K562 (cell line): ENCODE results near the gene PPP1R15A. TPM values are rescaled to one million over a fixed set of nuclear protein-coding genes. Genes with fewer than 3 reads are reported as not detected.

ENCODE experiments used
- CBX1 ChIP-seq: sonication (generic); IDR thresholded peaks from 2 replicates; pipeline ENCODE4 v1.6.1; 2016; ENCODE audit warnings: antibody characterized with exemption, low read depth, mild to moderate bottlenecking
- COPS2 ChIP-seq: fragments of 450-650 bp; conservative IDR thresholded peaks from 2 replicates; pipeline ENCODE4 v1.6.1; 2016; ENCODE audit warnings: mild to moderate bottlenecking, moderate library complexity
- ETS2 ChIP-seq: IDR thresholded peaks from 2 replicates; pipeline ENCODE4 v1.6.1; 2016; ENCODE audit warnings: borderline replicate concordance, missing genetic modification characterization, mild to moderate bottlenecking, moderate library complexity, missing compliant biosample characterization; ENCODE audit not compliant: poor library complexity, severe bottlenecking
- NFYB ChIP-seq: IDR thresholded peaks from 2 replicates; pipeline ENCODE4 v1.6.1; 2011; ENCODE audit warnings: mild to moderate bottlenecking, moderate library complexity; ENCODE audit not compliant: insufficient read length; ENCODE audit errors: extremely low read depth
- NR2C2 ChIP-seq, 2 experiments: fragments of 200-800 bp in 1 of 2; sonication (Bioruptor generic) in 1 of 2; sonication (generic) in 1 of 2; formaldehyde crosslinking in 1 of 2; IDR thresholded peaks; 2 replicates each; pipeline versions ENCODE4 v1.6.1 to v1.8.0; 2016 to 2022; ENCODE audit warnings: mild to moderate bottlenecking in 1 of 2, missing compliant biosample characterization in 1 of 2, missing genetic modification characterization in 1 of 2, missing genetic modification reagents in 1 of 2
- NR4A1 ChIP-seq, 2 experiments: fragments of 250-450 bp in 1 of 2; fragments of 450-650 bp in 1 of 2; sonication (Bioruptor Pico) in 1 of 2; IDR thresholded peaks; 2 replicates each; pipeline versions ENCODE4 v1.4.0 to v1.6.1; 2016 to 2020; ENCODE audit warnings: mild to moderate bottlenecking in 2 of 2, missing compliant biosample characterization in 1 of 2, missing genetic modification characterization in 1 of 2, moderate library complexity in 1 of 2
- RNF2 ChIP-seq: sonication (generic); IDR thresholded peaks from 2 replicates; pipeline ENCODE4 v1.6.1; 2016
- SIX5 ChIP-seq, 2 experiments: IDR thresholded peaks; 2 replicates each; pipeline ENCODE4 v1.6.1; 2011; ENCODE audit warnings: low read length in 2 of 2, borderline replicate concordance in 1 of 2, low read depth in 1 of 2, mild to moderate bottlenecking in 1 of 2, moderate library complexity in 1 of 2; ENCODE audit not compliant: insufficient read depth in 1 of 2
- ZBED1 ChIP-seq: IDR thresholded peaks from 2 replicates; pipeline ENCODE4 v1.6.1; 2014
- ZNF121 ChIP-seq: sonication (generic); formaldehyde crosslinking; conservative IDR thresholded peaks from 2 replicates; pipeline ENCODE4 v1.8.0; 2022; ENCODE audit warnings: missing genetic modification reagents
- ZNF274 ChIP-seq: IDR thresholded peaks from 2 replicates; pipeline ENCODE4 v1.6.1; 2011; ENCODE audit warnings: low read depth, mild to moderate bottlenecking, low read length, moderate library complexity, borderline replicate concordance
- ZNF347 ChIP-seq: fragments of 450-650 bp; formaldehyde crosslinking; IDR thresholded peaks from 2 replicates; pipeline ENCODE4 v1.4.0; 2020; ENCODE audit warnings: low read depth, mild to moderate bottlenecking, moderate library complexity
- ZNF785 ChIP-seq: fragments of 250-450 bp; sonication (Bioruptor Pico); IDR thresholded peaks from 2 replicates; pipeline ENCODE4 v1.4.0; 2020; ENCODE audit warnings: mild to moderate bottlenecking
- polyA plus RNA-seq, 8 experiments: library from polyadenylated mRNA; depleted of rRNA in 4 of 8; stranded (reverse) in 5 of 8; unstranded in 3 of 8; fragments of >200 nt; fragmentation: Nextera tagmentation in 2 of 8; fragmentation: Illumina TruSeq in 1 of 8; extraction: Ambion mirVana in 2 of 8; extraction: Trizol in 1 of 8; gene quantifications; 2 replicates each; pipeline versions ENCODE4 v1.2.1 to v1.2.3, GENCODE V29; 2011 to 2014; ENCODE audit warnings: inconsistent platforms in 1 of 8, missing spikeins in 1 of 8
- total RNA-seq, 7 experiments: library from RNA; depleted of rRNA in 6 of 7; stranded (reverse); fragments of >200 nt in 6 of 7; fragmentation: Illumina TruSeq in 2 of 7; extraction: Trizol in 2 of 7; gene quantifications; 2 replicates each; pipeline versions ENCODE4 v1.2.1 to v1.2.3, GENCODE V29; 2011 to 2021; ENCODE audit warnings: low replicate concordance in 1 of 7
- TF ChIP-seq, protein P1 (sequence below): sonication (generic); formaldehyde crosslinking; IDR thresholded peaks from 2 replicates; pipeline ENCODE4 v1.8.0; 2023; ENCODE audit warnings: mild to moderate bottlenecking, missing genetic modification reagents
- TF ChIP-seq, protein P2 (sequence below): sonication (generic); formaldehyde crosslinking; IDR thresholded peaks from 2 replicates; pipeline ENCODE4 v1.8.0; 2023; ENCODE audit warnings: missing genetic modification reagents, mild to moderate bottlenecking, borderline replicate concordance
- TF ChIP-seq, protein P3 (sequence below): fragments of 450-650 bp; IDR thresholded peaks from one replicate; pipeline ENCODE4 v1.6.1; 2018; ENCODE audit warnings: mild to moderate bottlenecking, moderate library complexity; ENCODE audit not compliant: partially characterized antibody

PPP1R15A gene
- total and polyA plus RNA-seq, 9 of the 15 experiments (the other 6 are each of a cell fraction or from before 2014, with no cell fraction given): 0.42 to 73.7 (median 44.0) TPM

DNA sequence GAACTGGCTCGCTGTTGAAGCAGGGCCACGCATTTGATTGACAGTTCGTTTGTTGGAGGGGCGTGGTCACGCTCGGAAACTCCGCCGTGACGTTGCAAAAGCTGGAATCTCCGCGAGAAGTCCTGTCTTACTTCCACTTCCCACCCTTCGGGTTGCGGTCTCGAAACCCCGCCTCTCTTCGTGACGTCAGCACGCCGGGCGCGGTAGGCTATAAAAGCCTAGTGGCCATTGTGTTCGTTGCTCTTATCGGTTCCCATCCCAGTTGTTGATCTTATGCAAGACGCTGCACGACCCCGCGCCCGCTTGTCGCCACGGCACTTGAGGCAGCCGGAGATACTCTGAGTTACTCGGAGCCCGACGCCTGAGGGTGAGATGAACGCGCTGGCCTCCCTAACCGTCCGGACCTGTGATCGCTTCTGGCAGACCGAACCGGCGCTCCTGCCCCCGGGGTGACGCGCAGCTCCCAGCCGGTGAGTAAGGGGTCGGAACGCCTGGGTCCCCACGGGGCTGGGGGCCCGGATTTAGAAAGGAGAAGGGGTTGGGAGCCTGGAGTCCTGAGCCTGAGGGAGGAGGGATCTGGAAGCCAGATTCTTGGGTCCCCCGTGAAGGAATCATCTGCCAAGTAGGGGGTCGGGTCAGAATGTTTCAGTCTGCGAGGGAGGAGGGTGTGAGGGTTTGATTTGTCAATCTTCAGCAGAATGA, at the start of gene PPP1R15A (continued):
- TF ChIP-seq CBX1 (peak; percentile 67; the same call in 1 of the 2 replicates), ZNF121 (no peak), NR4A1 (CRISPR knock-in tag; IDR thresholded peaks at IDR 0.05) (no peak), NR4A1 (tag; IDR thresholded peaks at IDR 0.05) (no peak; the same call in 1 of the 2 replicates), RNF2 (peak; percentile 80; the same call in 1 of the 2 replicates), ZNF785 (CRISPR knock-in tag) (no peak), NR2C2 (CRISPR knock-in tag; IDR thresholded peaks at IDR 0.05) (peak; percentile 54; the same call in 1 of the 2 replicates), NR2C2 (tag; IDR thresholded peaks at IDR 0.05) (peak; percentile 39), COPS2 (no peak), NFYB (no peak), ZNF347 (CRISPR knock-in tag) (no peak), SIX5 (IDR thresholded peaks at IDR 0.05; ENCODE audit: borderline replicate concordance in 1 of 2, insufficient read depth in 1 of 2, low read depth in 1 of 2, low read length in 2 of 2) (no peak), ZBED1 (peak; percentile 91; the same call in 1 of the 2 replicates), ZNF274 (no peak), ETS2 (peak; percentile 34)
- TF ChIP-seq, protein P1, sequence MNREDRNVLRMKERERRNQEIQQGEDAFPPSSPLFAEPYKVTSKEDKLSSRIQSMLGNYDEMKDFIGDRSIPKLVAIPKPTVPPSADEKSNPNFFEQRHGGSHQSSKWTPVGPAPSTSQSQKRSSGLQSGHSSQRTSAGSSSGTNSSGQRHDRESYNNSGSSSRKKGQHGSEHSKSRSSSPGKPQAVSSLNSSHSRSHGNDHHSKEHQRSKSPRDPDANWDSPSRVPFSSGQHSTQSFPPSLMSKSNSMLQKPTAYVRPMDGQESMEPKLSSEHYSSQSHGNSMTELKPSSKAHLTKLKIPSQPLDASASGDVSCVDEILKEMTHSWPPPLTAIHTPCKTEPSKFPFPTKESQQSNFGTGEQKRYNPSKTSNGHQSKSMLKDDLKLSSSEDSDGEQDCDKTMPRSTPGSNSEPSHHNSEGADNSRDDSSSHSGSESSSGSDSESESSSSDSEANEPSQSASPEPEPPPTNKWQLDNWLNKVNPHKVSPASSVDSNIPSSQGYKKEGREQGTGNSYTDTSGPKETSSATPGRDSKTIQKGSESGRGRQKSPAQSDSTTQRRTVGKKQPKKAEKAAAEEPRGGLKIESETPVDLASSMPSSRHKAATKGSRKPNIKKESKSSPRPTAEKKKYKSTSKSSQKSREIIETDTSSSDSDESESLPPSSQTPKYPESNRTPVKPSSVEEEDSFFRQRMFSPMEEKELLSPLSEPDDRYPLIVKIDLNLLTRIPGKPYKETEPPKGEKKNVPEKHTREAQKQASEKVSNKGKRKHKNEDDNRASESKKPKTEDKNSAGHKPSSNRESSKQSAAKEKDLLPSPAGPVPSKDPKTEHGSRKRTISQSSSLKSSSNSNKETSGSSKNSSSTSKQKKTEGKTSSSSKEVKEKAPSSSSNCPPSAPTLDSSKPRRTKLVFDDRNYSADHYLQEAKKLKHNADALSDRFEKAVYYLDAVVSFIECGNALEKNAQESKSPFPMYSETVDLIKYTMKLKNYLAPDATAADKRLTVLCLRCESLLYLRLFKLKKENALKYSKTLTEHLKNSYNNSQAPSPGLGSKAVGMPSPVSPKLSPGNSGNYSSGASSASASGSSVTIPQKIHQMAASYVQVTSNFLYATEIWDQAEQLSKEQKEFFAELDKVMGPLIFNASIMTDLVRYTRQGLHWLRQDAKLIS: peak; percentile 99
- TF ChIP-seq, protein P2, sequence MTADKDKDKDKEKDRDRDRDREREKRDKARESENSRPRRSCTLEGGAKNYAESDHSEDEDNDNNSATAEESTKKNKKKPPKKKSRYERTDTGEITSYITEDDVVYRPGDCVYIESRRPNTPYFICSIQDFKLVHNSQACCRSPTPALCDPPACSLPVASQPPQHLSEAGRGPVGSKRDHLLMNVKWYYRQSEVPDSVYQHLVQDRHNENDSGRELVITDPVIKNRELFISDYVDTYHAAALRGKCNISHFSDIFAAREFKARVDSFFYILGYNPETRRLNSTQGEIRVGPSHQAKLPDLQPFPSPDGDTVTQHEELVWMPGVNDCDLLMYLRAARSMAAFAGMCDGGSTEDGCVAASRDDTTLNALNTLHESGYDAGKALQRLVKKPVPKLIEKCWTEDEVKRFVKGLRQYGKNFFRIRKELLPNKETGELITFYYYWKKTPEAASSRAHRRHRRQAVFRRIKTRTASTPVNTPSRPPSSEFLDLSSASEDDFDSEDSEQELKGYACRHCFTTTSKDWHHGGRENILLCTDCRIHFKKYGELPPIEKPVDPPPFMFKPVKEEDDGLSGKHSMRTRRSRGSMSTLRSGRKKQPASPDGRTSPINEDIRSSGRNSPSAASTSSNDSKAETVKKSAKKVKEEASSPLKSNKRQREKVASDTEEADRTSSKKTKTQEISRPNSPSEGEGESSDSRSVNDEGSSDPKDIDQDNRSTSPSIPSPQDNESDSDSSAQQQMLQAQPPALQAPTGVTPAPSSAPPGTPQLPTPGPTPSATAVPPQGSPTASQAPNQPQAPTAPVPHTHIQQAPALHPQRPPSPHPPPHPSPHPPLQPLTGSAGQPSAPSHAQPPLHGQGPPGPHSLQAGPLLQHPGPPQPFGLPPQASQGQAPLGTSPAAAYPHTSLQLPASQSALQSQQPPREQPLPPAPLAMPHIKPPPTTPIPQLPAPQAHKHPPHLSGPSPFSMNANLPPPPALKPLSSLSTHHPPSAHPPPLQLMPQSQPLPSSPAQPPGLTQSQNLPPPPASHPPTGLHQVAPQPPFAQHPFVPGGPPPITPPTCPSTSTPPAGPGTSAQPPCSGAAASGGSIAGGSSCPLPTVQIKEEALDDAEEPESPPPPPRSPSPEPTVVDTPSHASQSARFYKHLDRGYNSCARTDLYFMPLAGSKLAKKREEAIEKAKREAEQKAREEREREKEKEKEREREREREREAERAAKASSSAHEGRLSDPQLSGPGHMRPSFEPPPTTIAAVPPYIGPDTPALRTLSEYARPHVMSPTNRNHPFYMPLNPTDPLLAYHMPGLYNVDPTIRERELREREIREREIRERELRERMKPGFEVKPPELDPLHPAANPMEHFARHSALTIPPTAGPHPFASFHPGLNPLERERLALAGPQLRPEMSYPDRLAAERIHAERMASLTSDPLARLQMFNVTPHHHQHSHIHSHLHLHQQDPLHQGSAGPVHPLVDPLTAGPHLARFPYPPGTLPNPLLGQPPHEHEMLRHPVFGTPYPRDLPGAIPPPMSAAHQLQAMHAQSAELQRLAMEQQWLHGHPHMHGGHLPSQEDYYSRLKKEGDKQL (CRISPR knock-in tag): no peak
- TF ChIP-seq, protein P3, sequence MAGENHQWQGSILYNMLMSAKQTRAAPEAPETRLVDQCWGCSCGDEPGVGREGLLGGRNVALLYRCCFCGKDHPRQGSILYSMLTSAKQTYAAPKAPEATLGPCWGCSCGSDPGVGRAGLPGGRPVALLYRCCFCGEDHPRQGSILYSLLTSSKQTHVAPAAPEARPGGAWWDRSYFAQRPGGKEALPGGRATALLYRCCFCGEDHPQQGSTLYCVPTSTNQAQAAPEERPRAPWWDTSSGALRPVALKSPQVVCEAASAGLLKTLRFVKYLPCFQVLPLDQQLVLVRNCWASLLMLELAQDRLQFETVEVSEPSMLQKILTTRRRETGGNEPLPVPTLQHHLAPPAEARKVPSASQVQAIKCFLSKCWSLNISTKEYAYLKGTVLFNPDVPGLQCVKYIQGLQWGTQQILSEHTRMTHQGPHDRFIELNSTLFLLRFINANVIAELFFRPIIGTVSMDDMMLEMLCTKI: no peak
